HepG2 (cell line): ENCODE measurements around the gene THADA. TPM values are rescaled to one million over a fixed set of nuclear protein-coding genes. Genes with fewer than 3 reads are reported as not detected.

ENCODE experiments used
- ATAC-seq: fragments of 200-7000 bp; cut with Tn5 transposase; 3 replicates; pipeline ENCODE4 v1.9.1; 2020; ENCODE audit warnings: mild to moderate bottlenecking, moderate library complexity
- BruUV-seq: library from RNA; stranded (reverse); fragments of 400-500 nt; replicated peaks from 2 replicates; lab custom pipeline; 2021; lab: Mats Ljungman, UMichigan
- CTCF ChIA-PET: fragments of 300-600 bp; formaldehyde crosslinking; extraction: SDS; loops from one replicate; lab custom pipeline; 2021; ENCODE audit warnings: low total read pairs, inconsistent platforms, low intra/inter-chr PET ratio; lab: Yijun Ruan, JAX
- POLR2A ChIA-PET: fragments of 350-600 bp; sonication (Branson Sonifier 250); formaldehyde crosslinking; loops from one replicate; lab custom pipeline; 2020; ENCODE audit warnings: antibody characterized with exemption, inconsistent platforms; lab: Yijun Ruan, JAX
- DNase-seq: peaks from one replicate; pipeline ENCODE4 v3.0.0-alpha.2; 2015; ENCODE audit warnings: low spot score
- FAIRE-seq: peaks from 3 replicates; lab custom pipeline; 2011; peaks lifted over from hg19 to GRCh38; lab: Jason Lieb, UNC
- H2AFZ ChIP-seq: one replicate; pipeline ENCODE4 v1.6.1; 2011; ENCODE audit warnings: low read length, inconsistent platforms
- H3K27ac ChIP-seq: fragments of 300-600 bp; 3 replicates; pipeline ENCODE4 v1.8.0; 2011; ENCODE audit warnings: mixed run types, mild to moderate bottlenecking, mixed read lengths, low read length, inconsistent platforms; ENCODE audit not compliant: insufficient read depth; ENCODE audit errors: extremely low read length
- H3K27me3 ChIP-seq, 2 experiments: fragments of 200-600 bp in 1 of 2; 2 replicates in 1 of 2; 3 replicates in 1 of 2; pipeline versions ENCODE4 v1.6.0 to v1.8.0; 2011; ENCODE audit warnings: low read length in 2 of 2, mild to moderate bottlenecking in 2 of 2, moderate library complexity in 2 of 2, inconsistent platforms in 1 of 2; ENCODE audit not compliant: insufficient read depth in 2 of 2, control insufficient read depth in 1 of 2
- H3K36me3 ChIP-seq, 2 experiments: fragments of 200-600 bp in 1 of 2; replicated peaks in 1 of 2; 2 replicates in 1 of 2; 3 replicates in 1 of 2; pipeline versions ENCODE4 v1.5.1 to v1.8.0; 2011; ENCODE audit warnings: low read length in 2 of 2, inconsistent platforms in 1 of 2; ENCODE audit not compliant: insufficient read depth in 2 of 2, control insufficient read depth in 1 of 2
- H3K4me1 ChIP-seq: 2 replicates; pipeline ENCODE4 v1.5.1; 2012; ENCODE audit warnings: low read length, inconsistent platforms; ENCODE audit not compliant: insufficient read depth
- H3K4me2 ChIP-seq: 2 replicates; pipeline ENCODE4 v1.6.0; 2011; ENCODE audit warnings: low read depth, low read length, inconsistent platforms
- H3K4me3 ChIP-seq, 3 experiments: fragments of 200-600 bp in 1 of 3; sonication (generic), shearing (Covaris generic) in 1 of 3; replicated peaks in 1 of 3; 2 replicates each; pipeline ENCODE4 v1.5.1; 2011 to 2016; ENCODE audit warnings: low read length in 3 of 3, inconsistent platforms in 2 of 3, low read depth in 2 of 3, mild to moderate bottlenecking in 2 of 3, control low read depth in 1 of 3, mixed read lengths in 1 of 3; ENCODE audit not compliant: insufficient read depth in 1 of 3
- H3K79me2 ChIP-seq: one replicate; pipeline ENCODE4 v1.6.1; 2011; ENCODE audit warnings: low read length, inconsistent platforms; ENCODE audit not compliant: insufficient read depth
- H3K9ac ChIP-seq: 2 replicates; pipeline ENCODE4 v1.6.0; 2011; ENCODE audit warnings: mild to moderate bottlenecking, low read depth, low read length, inconsistent platforms; ENCODE audit not compliant: insufficient read depth
- H3K9me3 ChIP-seq: 2 replicates; pipeline ENCODE4 v1.5.1; 2012; ENCODE audit warnings: mild to moderate bottlenecking, low read length
- H4K20me1 ChIP-seq: 2 replicates; pipeline ENCODE4 v1.6.0; 2011; ENCODE audit warnings: inconsistent platforms, mild to moderate bottlenecking, low read length, moderate library complexity; ENCODE audit not compliant: insufficient read depth
- DPF2 ChIP-seq: sonication (generic); formaldehyde crosslinking; IDR thresholded peaks from 2 replicates; pipeline ENCODE4 v1.4.0; 2020; ENCODE audit warnings: mild to moderate bottlenecking, low read depth, missing genetic modification reagents, borderline replicate concordance
- EP300 ChIP-seq, 3 experiments: sonication (generic) in 1 of 3; formaldehyde crosslinking in 1 of 3; IDR thresholded peaks; 2 replicates each; pipeline versions ENCODE4 v1.5.1 to v1.6.1; 2011 to 2020; ENCODE audit warnings: low read depth in 2 of 3, low read length in 2 of 3, borderline replicate concordance in 1 of 3, improper control_type of control experiment in 1 of 3, mild to moderate bottlenecking in 1 of 3, missing genetic modification reagents in 1 of 3, moderate library complexity in 1 of 3
- FOSL2 ChIP-seq: sonication (generic); formaldehyde crosslinking; IDR thresholded peaks from 2 replicates; pipeline ENCODE4 v1.4.0; 2020; ENCODE audit warnings: missing genetic modification reagents
- FOXA1 ChIP-seq, 2 experiments: fragments of 450-650 bp in 1 of 2; sonication (generic) in 1 of 2; formaldehyde crosslinking in 1 of 2; IDR thresholded peaks; 2 replicates each; pipeline versions ENCODE4 v1.4.0 to v1.6.1; 2016 to 2020; ENCODE audit warnings: missing genetic modification reagents in 1 of 2
- FOXA3 ChIP-seq: IDR thresholded peaks from 2 replicates; pipeline ENCODE4 v1.6.1; 2016; ENCODE audit warnings: missing genetic modification reagents, missing compliant biosample characterization
- GATAD2A ChIP-seq: IDR thresholded peaks from 2 replicates; pipeline ENCODE4 v1.6.1; 2016
- NCOA2 ChIP-seq: sonication (generic); formaldehyde crosslinking; IDR thresholded peaks from 2 replicates; pipeline ENCODE4 v1.8.0; 2022; ENCODE audit warnings: inconsistent platforms
- NR2F6 ChIP-seq, 2 experiments: IDR thresholded peaks; 2 replicates each; pipeline ENCODE4 v1.6.1; 2016; ENCODE audit warnings: antibody characterized with exemption in 1 of 2, mild to moderate bottlenecking in 1 of 2
- SAP130 ChIP-seq: IDR thresholded peaks from 2 replicates; pipeline ENCODE4 v1.6.1; 2016; ENCODE audit warnings: low read depth
- ZFP90 ChIP-seq: sonication (generic); formaldehyde crosslinking; IDR thresholded peaks from 2 replicates; pipeline ENCODE4 v1.8.0; 2022; ENCODE audit warnings: missing genetic modification reagents, mild to moderate bottlenecking, inconsistent platforms, borderline replicate concordance
- ZNF180 ChIP-seq: sonication (generic); formaldehyde crosslinking; IDR thresholded peaks from 2 replicates; pipeline ENCODE4 v1.4.0; 2020; ENCODE audit warnings: low read depth, missing genetic modification reagents, borderline replicate concordance
- ZNF207 ChIP-seq: fragments of 450-650 bp; IDR thresholded peaks from 2 replicates; pipeline ENCODE4 v1.6.1; 2016; ENCODE audit warnings: antibody characterized with exemption, borderline replicate concordance
- WGBS: methylation state at CpG from one replicate; pipeline ENCODE4 v1.1.6; 2017; ENCODE audit warnings: low lambda C conversion rate; 5-methylcytosine and 5-hydroxymethylcytosine counted together
- in situ Hi-C: cut with HindIII; loops from 2 replicates; pipeline ENCODE4 v1.10.0; 2017; ENCODE audit warnings: low pct_unique_long_range_greater_than_20kb; ENCODE audit not compliant: extremely low pct_ligation_motif_present
- intact Hi-C: fragments of 100-400 bp; cut with micrococcal nuclease; formaldehyde crosslinking; loops from one replicate; pipeline ENCODE4 v1.10.0; 2022; ENCODE audit not compliant: unreplicated experiment
- polyA plus RNA-seq, 8 experiments: library from polyadenylated mRNA; depleted of rRNA in 3 of 8; stranded (reverse) in 7 of 8; unstranded in 1 of 8; fragments of >200 nt; fragmentation: Illumina TruSeq in 4 of 8; extraction: Trizol in 4 of 8; gene quantifications; 2 replicates each; pipeline versions ENCODE4 v1.2.1 to v1.2.3, GENCODE V29; 2011 to 2016; ENCODE audit warnings: low read depth in 4 of 8, missing spikeins in 1 of 8, mixed read lengths in 1 of 8; ENCODE audit not compliant: insufficient read depth in 1 of 8
- total RNA-seq, 5 experiments: library from RNA; depleted of rRNA; stranded (reverse); fragments of >200 nt; fragmentation: Illumina TruSeq; extraction: Trizol; gene quantifications; 2 replicates each; pipeline ENCODE4 v1.2.3, GENCODE V29; 2016; ENCODE audit warnings: low read depth in 1 of 5

Gene THADA
- total and polyA plus RNA-seq, 2 of the 13 experiments (the other 11 are each of a cell fraction or from before 2014, with no cell fraction given), result 12.7 to 21.7 TPM

DNA sequence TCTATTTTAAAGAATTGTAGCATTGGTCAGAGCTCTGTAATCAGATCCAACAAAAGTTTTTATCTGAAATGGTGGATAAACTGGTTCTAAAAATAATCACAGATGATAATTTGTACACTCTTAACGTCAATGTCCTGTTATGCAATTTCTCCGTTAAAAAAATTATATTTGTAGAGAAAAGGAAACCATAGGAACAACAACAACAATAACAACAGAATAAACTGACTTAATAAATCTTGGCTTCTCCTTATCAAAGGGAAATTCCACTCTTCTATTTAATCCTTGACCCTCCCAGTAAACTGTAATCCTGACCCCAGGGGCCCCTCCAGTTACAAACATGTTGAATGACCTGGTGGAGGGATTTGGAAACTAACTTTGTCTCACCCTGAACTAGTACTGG, 290.8 kb downstream of the THADA start:
- H2AFZ ChIP-seq, result no peak overlapping the region

DNA sequence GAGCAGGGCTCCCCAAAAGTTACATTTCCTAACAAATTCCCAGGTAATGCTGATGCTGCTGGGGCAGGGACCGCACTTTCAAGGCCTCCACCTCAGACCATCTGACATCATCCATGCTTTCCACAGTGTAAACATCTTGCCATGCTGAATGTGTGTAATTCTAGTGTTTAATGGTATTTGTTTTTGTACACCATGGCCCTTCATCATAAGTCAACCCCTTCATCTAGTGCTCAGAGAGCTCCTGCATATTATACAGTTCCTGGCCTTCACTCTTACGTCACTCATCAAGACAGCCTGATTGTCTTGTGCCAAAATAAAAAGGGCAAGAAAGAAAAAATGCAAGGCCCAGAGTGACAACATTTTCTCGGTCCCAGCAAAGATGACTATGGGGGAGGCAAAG, 291.9 kb downstream of the THADA start:
- Histone ChIP-seq H3K4me2 (no peak overlapping the region), H2AFZ (no peak overlapping the region), H3K36me3 (no peaks in the 10 kb centered on the region), H3K27ac (no peak overlapping the region), H3K9me3 (no peaks in the 10 kb centered on the region), H3K4me3 (no peak overlapping the region), H3K79me2 (no peaks in the 10 kb centered on the region), H3K4me1 (peaks cover 66% of the 10 kb centered on the region), H3K9ac (no peak overlapping the region), H3K27me3 (no peaks in the 10 kb centered on the region), H4K20me1 (no peaks in the 10 kb centered on the region)
- WGBS, result over 99% methylated on average over 3 of the region's 3 CpGs
- no peak for DNase-seq
- ChIA-PET CTCF (no interaction called here), POLR2A (no interaction called here)
- ATAC-seq, result no peak
- in situ Hi-C loops, result no loop called here
- intact Hi-C loops, result no loop called here
- no peak for FAIRE-seq
- TF ChIP-seq DPF2 (no peak), SAP130 (CRISPR knock-in tag) (no peak), FOXA1 (IDR thresholded peaks at IDR 0.05) (no peak), FOXA1 (CRISPR knock-in tag; IDR thresholded peaks at IDR 0.05) (peak; percentile 66; the same call in 1 of the 2 replicates), ZNF180 (CRISPR knock-in tag) (no peak), GATAD2A (peak; percentile 48; the same call in 1 of the 2 replicates), NCOA2 (no peak), FOSL2 (CRISPR knock-in tag) (peak; percentile 42; the same call in 1 of the 2 replicates), FOXA3 (CRISPR knock-in tag) (peak; percentile 65)
- BruUV-seq, result no TSS peak

More for the DNA sequence above, 290.8 kb downstream of the THADA start:
- Histone ChIP-seq H3K4me2 (no peak overlapping the region), H3K4me3 (no peak overlapping the region), H3K9me3 (no peaks in the 10 kb centered on the region), H3K4me1 (peaks cover 55% of the 10 kb centered on the region), H3K36me3 (no peaks in the 10 kb centered on the region), H3K9ac (no peak overlapping the region), H3K27me3 (no peaks in the 10 kb centered on the region), H3K79me2 (no peaks in the 10 kb centered on the region), H3K27ac (no peak overlapping the region)
- no peak for FAIRE-seq
- intact Hi-C loops (no loop called here), in situ Hi-C loops (no loop called here)
- CTCF ChIA-PET, result no interaction called here
- no peak for DNase-seq
- ATAC-seq, result no peak
- BruUV-seq, result no TSS peak
- 0 out of 4 replicates have a peak, but pooled peaks of 1 of the 2 experiments have one; percentile 7 for TF ChIP-seq EP300 (IDR thresholded peaks at IDR 0.05; ENCODE audit: low read depth in 2 of 2, low read length in 2 of 2)
- TF ChIP-seq EP300 (CRISPR knock-in tag; IDR thresholded peaks at IDR 0.05; ENCODE audit: borderline replicate concordance), result no peak
- no peak for TF ChIP-seq ZNF207
- no peak for TF ChIP-seq ZFP90 (CRISPR knock-in tag)
- 0 out of 2 replicates have a peak, but pooled peaks have one; percentile 19 for TF ChIP-seq NR2F6 (IDR thresholded peaks at IDR 0.05)
- TF ChIP-seq NR2F6 (CRISPR knock-in tag; IDR thresholded peaks at IDR 0.05), result no peak
- TF ChIP-seq, all 625 proteins: peak for 2
- 91% methylated on average over 2 of the region's 2 CpGs for WGBS
- POLR2A ChIA-PET, result no interaction called here
- H4K20me1 ChIP-seq, result no peaks in the 10 kb centered on the region
